OCI-LY3 (cell line): ENCODE measurements around the gene DPAGT1.

Experiments used
- H2AFZ ChIP-seq: fragments of 200-600, 300-600 bp; shearing (Covaris generic); 2 replicates; pipeline ENCODE4 v1.6.0; 2014; ENCODE audit warnings: antibody characterized with exemption, low read depth, low read length
- H3K27ac ChIP-seq: fragments of 200-600, 300-600 bp; sonication (generic); 2 replicates; pipeline ENCODE4 v1.5.1; 2014; ENCODE audit warnings: mild to moderate bottlenecking, low read length, moderate library complexity, mixed read lengths
- H3K27me3 ChIP-seq: fragments of 200-600, 300-600 bp; sonication (generic); 2 replicates; pipeline ENCODE4 v1.6.1; 2014; ENCODE audit warnings: low read depth, low read length, mixed read lengths
- H3K36me3 ChIP-seq: fragments of 200-600, 300-600 bp; sonication (generic); replicated peaks from 2 replicates; pipeline ENCODE3; 2014; ENCODE audit warnings: low read depth, low read length, mixed read lengths
- H3K4me1 ChIP-seq: fragments of 300-600, 200-600 bp; sonication (generic); 2 replicates; pipeline ENCODE4 v1.6.1; 2014; ENCODE audit warnings: low read length, mixed read lengths
- H3K4me2 ChIP-seq: fragments of 200-600, 300-600 bp; sonication (generic); 2 replicates; pipeline ENCODE4 v1.6.1; 2014; ENCODE audit warnings: low read length, mixed read lengths
- H3K4me3 ChIP-seq: fragments of 300-600, 200-600 bp; sonication (generic); 2 replicates; pipeline ENCODE4 v1.5.1; 2014; ENCODE audit warnings: antibody characterized with exemption, mild to moderate bottlenecking, low read length, moderate library complexity
- H3K79me2 ChIP-seq: fragments of 300-600, 200-600 bp; shearing (Covaris generic); 2 replicates; pipeline ENCODE4 v1.6.1; 2014; ENCODE audit warnings: mild to moderate bottlenecking, low read length, mixed read lengths
- H3K9ac ChIP-seq: fragments of 300-600, 200-600 bp; shearing (Covaris generic); 2 replicates; pipeline ENCODE4 v1.6.0; 2014; ENCODE audit warnings: mild to moderate bottlenecking, low read length, moderate library complexity
- H3K9me3 ChIP-seq: fragments of 200-600, 300-600 bp; shearing (Covaris generic); 2 replicates; pipeline ENCODE4 v1.6.1; 2014; ENCODE audit warnings: low read length, mixed read lengths; ENCODE audit not compliant: insufficient read depth
- H4K20me1 ChIP-seq: fragments of 200-600, 300-600 bp; sonication (generic); 2 replicates; pipeline ENCODE4 v1.6.1; 2016; ENCODE audit warnings: low read length, mixed read lengths; ENCODE audit not compliant: insufficient read depth
- CTCF ChIP-seq: fragments of 200-600, 300-600 bp; sonication (generic); IDR thresholded peaks from 2 replicates; pipeline ENCODE4 v1.5.1; 2014; ENCODE audit warnings: antibody characterized with exemption, low read length, low read depth
- EZH2phosphoT487 ChIP-seq: fragments of 200-600 bp; shearing (Covaris generic); IDR thresholded peaks from 2 replicates; pipeline ENCODE4 v1.6.1; 2018; ENCODE audit warnings: antibody characterized with exemption, mixed run types, low read depth

The DPAGT1 gene

GRCh38 chr11:119118227-119118626 is 16.6 kb upstream of the DPAGT1 start:
- Histone ChIP-seq H3K4me2 (no peak overlapping the region), H3K27ac (no peak overlapping the region), H3K4me1 (peaks cover 15% of the 10 kb centered on the region), H3K9ac (no peak overlapping the region), H3K79me2 (peaks cover 14% of the 10 kb centered on the region), H3K4me3 (no peak overlapping the region), H3K9me3 (no peaks in the 10 kb centered on the region), H2AFZ (no peak overlapping the region), H3K27me3 (no peaks in the 10 kb centered on the region), H4K20me1 (peaks cover 7% of the 10 kb centered on the region; the same call in 1 of the 2 replicates), H3K36me3 (peaks cover 9% of the 10 kb centered on the region)
- no peak for TF ChIP-seq EZH2phosphoT487
- no peak for TF ChIP-seq CTCF

- Histone ChIP-seq H3K4me2 (no peak overlapping the region), H3K9me3 (no peaks in the 10 kb centered on the region), H3K79me2 (peaks cover 7% of the 10 kb centered on the region), H2AFZ (no peak overlapping the region), H3K9ac (no peak overlapping the region), H4K20me1 (peaks cover 2% of the 10 kb centered on the region; the same call in 1 of the 2 replicates), H3K36me3 (peaks cover 9% of the 10 kb centered on the region), H3K27ac (no peak overlapping the region), H3K4me1 (peaks cover 9% of the 10 kb centered on the region), H3K4me3 (no peak overlapping the region), H3K27me3 (no peaks in the 10 kb centered on the region)
- TF ChIP-seq CTCF (no peak), EZH2phosphoT487 (no peak)
Observed at GRCh38 chr11:119117004-119117706, 15.5 kb upstream of the DPAGT1 start.

- Histone ChIP-seq H3K4me2 (no peak overlapping the region), H3K27ac (no peak overlapping the region), H2AFZ (no peak overlapping the region), H3K4me3 (no peak overlapping the region), H3K79me2 (peaks cover 1% of the 10 kb centered on the region; the same call in 1 of the 2 replicates), H4K20me1 (no peaks in the 10 kb centered on the region), H3K9ac (no peak overlapping the region), H3K4me1 (peaks cover 8% of the 10 kb centered on the region), H3K27me3 (no peaks in the 10 kb centered on the region), H3K9me3 (no peaks in the 10 kb centered on the region), H3K36me3 (peaks cover 12% of the 10 kb centered on the region)
- TF ChIP-seq CTCF (no peak), EZH2phosphoT487 (no peak)
Observed at GRCh38 chr11:119116601-119117000, 14.9 kb upstream of the DPAGT1 start.

GRCh38 chr11:119116235-119116594 is 14.6 kb upstream of the DPAGT1 start:
- no peak overlapping the region for H3K9ac ChIP-seq
- no peaks in the 10 kb centered on the region for H3K79me2 ChIP-seq
- peaks cover 12% of the 10 kb centered on the region for H3K36me3 ChIP-seq
- H2AFZ ChIP-seq, result no peak overlapping the region
- no peak overlapping the region for H3K27ac ChIP-seq
- H3K4me3 ChIP-seq, result no peak overlapping the region
- no peaks in the 10 kb centered on the region for H4K20me1 ChIP-seq
- peaks cover 8% of the 10 kb centered on the region for H3K4me1 ChIP-seq
- H3K27me3 ChIP-seq, result no peaks in the 10 kb centered on the region
- TF ChIP-seq EZH2phosphoT487, result no peak
- TF ChIP-seq CTCF, result no peak
- no peaks in the 10 kb centered on the region for H3K9me3 ChIP-seq
- no peak overlapping the region for H3K4me2 ChIP-seq
